ENCODE measurements around the gene UGT2B17. TPM values are rescaled to one million over a fixed set of nuclear protein-coding genes. Genes with fewer than 3 reads are reported as not detected.

The UGT2B17 gene
- total RNA-seq, result under 0.01 TPM in 1 of 2 replicates, not detected in the other

GRCh38 chr4:68576272-68577125 is at the start of gene UGT2B17:
Gene UGT2B17 (minus strand): TSS chr4:68576322. CDS start chr4:68568484, 7,838 bp downstream.

Other genes starting within 250 kb of the UGT2B17 start
- gene YTHDC1, start 226.2 kb downstream of the UGT2B17 start, total RNA-seq, result 62.0 and 70.4 TPM in 2 replicates
- 10.9 and 14.5 TPM in 2 replicates for gene TMPRSS11E, start 128.9 kb downstream of the UGT2B17 start, total RNA-seq
- gene UGT2B15, start 94.3 kb upstream of the UGT2B17 start, total RNA-seq, result not detected in 2 replicates
- not detected in 2 replicates for gene UGT2B10, start 239.7 kb upstream of the UGT2B17 start, total RNA-seq